ENCODE data around the gene PRKCQ. TPM values are rescaled to one million over a fixed set of nuclear protein-coding genes. Genes with fewer than 3 reads are reported as not detected.

Gene PRKCQ
- total and polyA plus RNA-seq, 4 donors: 0.13 to 3.3 (median 0.45) TPM

DNA sequence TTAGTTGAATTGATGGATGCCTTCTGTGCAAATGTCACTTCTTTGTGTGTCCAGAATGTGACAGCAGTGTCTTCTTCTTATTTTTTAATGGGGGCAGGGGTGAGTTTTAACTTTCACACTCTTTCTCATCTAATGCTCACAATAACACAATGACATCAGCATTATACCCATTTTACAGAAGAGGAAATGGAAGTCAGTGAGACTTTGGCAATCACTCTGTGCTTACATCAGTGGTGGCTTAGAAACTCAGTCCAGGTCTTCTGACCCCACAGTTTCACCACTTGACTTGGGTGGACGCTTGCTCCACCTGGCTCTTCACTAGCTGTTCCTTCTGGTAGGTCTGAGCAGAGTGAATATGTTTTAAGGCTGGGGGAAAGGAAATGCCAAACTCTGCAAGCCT lies 124.0 kb downstream of the PRKCQ start:
- no peak overlapping the region for H3K27ac ChIP-seq (ENCODE audit: low read depth in 1 of 2, low read length in 2 of 2)
- H3K36me3 ChIP-seq (ENCODE audit: control insufficient read depth in 4 of 4, insufficient read depth in 3 of 4, low read depth in 1 of 4, low read length in 3 of 4): no peaks in the 10 kb centered on the region
- no peak overlapping the region for H3K9ac ChIP-seq (ENCODE audit: low read depth in 1 of 2, low read length in 2 of 2)
- WGBS: 87% methylated on average over 1 of the region's 1 CpG
- no peaks in the 10 kb centered on the region for H3K4me1 ChIP-seq (ENCODE audit: control insufficient read depth in 4 of 4, insufficient read depth in 4 of 4, low read length in 3 of 4)
- DNase-seq (ENCODE audit: low spot score): no peak
- TF ChIP-seq FOXA2 (IDR thresholded peaks at IDR 0.05): no peak
- no peak overlapping the region for H3K4me3 ChIP-seq (ENCODE audit: low read depth in 1 of 3, low read length in 3 of 3)
- H3K9me3 ChIP-seq (ENCODE audit: control insufficient read depth in 4 of 4, low read length in 3 of 4): peaks cover 0 to 2% (median 0%) of the 10 kb centered on the region in 4 donors
- no peaks in the 10 kb centered on the region for H3K27me3 ChIP-seq (ENCODE audit: control insufficient read depth in 4 of 4, insufficient read depth in 4 of 4, low read length in 3 of 4)

- no peak overlapping the region for H3K27ac ChIP-seq (ENCODE audit: low read depth in 1 of 2, low read length in 2 of 2)
- WGBS: 77% methylated on average over 1 of the region's 1 CpG
- no peak for DNase-seq (ENCODE audit: low spot score)
These were observed 124.5 kb downstream of the PRKCQ start for GRCh38 chr10:6455592-6455991.

More at GRCh38 chr10:6455592-6455991, 124.5 kb downstream of the PRKCQ start:
- Histone ChIP-seq H3K36me3 (ENCODE audit: control insufficient read depth in 4 of 4, insufficient read depth in 3 of 4, low read depth in 1 of 4, low read length in 3 of 4) (no peaks in the 10 kb centered on the region), H3K9me3 (ENCODE audit: control insufficient read depth in 4 of 4, low read length in 3 of 4) (peaks cover 0 to 2% (median 0%) of the 10 kb centered on the region in 4 donors), H3K4me3 (ENCODE audit: low read depth in 1 of 3, low read length in 3 of 3) (no peak overlapping the region), H3K9ac (ENCODE audit: low read depth in 1 of 2, low read length in 2 of 2) (no peak overlapping the region), H3K4me1 (ENCODE audit: control insufficient read depth in 4 of 4, insufficient read depth in 4 of 4, low read length in 3 of 4) (no peaks in the 10 kb centered on the region), H3K27me3 (ENCODE audit: control insufficient read depth in 4 of 4, insufficient read depth in 4 of 4, low read length in 3 of 4) (no peaks in the 10 kb centered on the region)
- no peak for TF ChIP-seq ATF3 (IDR thresholded peaks at IDR 0.05)
- TF ChIP-seq FOXA2 (IDR thresholded peaks at IDR 0.05): no peak
- TF ChIP-seq FOXA1 (IDR thresholded peaks at IDR 0.05): no peak
- TF ChIP-seq JUND (IDR thresholded peaks at IDR 0.05): no peak
- TF ChIP-seq TAF1 (conservative IDR thresholded peaks at IDR 0.05): no peak
- TF ChIP-seq, protein P1, sequence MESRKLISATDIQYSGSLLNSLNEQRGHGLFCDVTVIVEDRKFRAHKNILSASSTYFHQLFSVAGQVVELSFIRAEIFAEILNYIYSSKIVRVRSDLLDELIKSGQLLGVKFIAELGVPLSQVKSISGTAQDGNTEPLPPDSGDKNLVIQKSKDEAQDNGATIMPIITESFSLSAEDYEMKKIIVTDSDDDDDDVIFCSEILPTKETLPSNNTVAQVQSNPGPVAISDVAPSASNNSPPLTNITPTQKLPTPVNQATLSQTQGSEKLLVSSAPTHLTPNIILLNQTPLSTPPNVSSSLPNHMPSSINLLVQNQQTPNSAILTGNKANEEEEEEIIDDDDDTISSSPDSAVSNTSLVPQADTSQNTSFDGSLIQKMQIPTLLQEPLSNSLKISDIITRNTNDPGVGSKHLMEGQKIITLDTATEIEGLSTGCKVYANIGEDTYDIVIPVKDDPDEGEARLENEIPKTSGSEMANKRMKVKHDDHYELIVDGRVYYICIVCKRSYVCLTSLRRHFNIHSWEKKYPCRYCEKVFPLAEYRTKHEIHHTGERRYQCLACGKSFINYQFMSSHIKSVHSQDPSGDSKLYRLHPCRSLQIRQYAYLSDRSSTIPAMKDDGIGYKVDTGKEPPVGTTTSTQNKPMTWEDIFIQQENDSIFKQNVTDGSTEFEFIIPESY (IDR thresholded peaks at IDR 0.05): no peak
- no peak for TF ChIP-seq GABPA (IDR thresholded peaks at IDR 0.05 in 1 of 2, conservative IDR thresholded peaks at IDR 0.05 in 1 of 2)
- no peak for TF ChIP-seq CTCF (IDR thresholded peaks at IDR 0.05; ENCODE audit: low read depth, low read length, missing input control)
- no peak for TF ChIP-seq NR2F2 (IDR thresholded peaks at IDR 0.05)
- TF ChIP-seq, protein P2, sequence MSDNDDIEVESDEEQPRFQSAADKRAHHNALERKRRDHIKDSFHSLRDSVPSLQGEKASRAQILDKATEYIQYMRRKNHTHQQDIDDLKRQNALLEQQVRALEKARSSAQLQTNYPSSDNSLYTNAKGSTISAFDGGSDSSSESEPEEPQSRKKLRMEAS (IDR thresholded peaks at IDR 0.05): no peak
- TF ChIP-seq RAD21 (IDR thresholded peaks at IDR 0.05): no peak
- no peak for TF ChIP-seq RXRA (IDR thresholded peaks at IDR 0.05)
- no peak for TF ChIP-seq EGR1 (IDR thresholded peaks at IDR 0.05; ENCODE audit: low read depth in 2 of 2)
- TF ChIP-seq YY1 (IDR thresholded peaks at IDR 0.05): no peak
- TF ChIP-seq HNF4A (conservative IDR thresholded peaks at IDR 0.05): no peak
- TF ChIP-seq HNF4G (IDR thresholded peaks at IDR 0.05): no peak
- no peak for TF ChIP-seq SP1 (IDR thresholded peaks at IDR 0.05)
- TF ChIP-seq, protein P3, sequence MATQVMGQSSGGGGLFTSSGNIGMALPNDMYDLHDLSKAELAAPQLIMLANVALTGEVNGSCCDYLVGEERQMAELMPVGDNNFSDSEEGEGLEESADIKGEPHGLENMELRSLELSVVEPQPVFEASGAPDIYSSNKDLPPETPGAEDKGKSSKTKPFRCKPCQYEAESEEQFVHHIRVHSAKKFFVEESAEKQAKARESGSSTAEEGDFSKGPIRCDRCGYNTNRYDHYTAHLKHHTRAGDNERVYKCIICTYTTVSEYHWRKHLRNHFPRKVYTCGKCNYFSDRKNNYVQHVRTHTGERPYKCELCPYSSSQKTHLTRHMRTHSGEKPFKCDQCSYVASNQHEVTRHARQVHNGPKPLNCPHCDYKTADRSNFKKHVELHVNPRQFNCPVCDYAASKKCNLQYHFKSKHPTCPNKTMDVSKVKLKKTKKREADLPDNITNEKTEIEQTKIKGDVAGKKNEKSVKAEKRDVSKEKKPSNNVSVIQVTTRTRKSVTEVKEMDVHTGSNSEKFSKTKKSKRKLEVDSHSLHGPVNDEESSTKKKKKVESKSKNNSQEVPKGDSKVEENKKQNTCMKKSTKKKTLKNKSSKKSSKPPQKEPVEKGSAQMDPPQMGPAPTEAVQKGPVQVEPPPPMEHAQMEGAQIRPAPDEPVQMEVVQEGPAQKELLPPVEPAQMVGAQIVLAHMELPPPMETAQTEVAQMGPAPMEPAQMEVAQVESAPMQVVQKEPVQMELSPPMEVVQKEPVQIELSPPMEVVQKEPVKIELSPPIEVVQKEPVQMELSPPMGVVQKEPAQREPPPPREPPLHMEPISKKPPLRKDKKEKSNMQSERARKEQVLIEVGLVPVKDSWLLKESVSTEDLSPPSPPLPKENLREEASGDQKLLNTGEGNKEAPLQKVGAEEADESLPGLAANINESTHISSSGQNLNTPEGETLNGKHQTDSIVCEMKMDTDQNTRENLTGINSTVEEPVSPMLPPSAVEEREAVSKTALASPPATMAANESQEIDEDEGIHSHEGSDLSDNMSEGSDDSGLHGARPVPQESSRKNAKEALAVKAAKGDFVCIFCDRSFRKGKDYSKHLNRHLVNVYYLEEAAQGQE (IDR thresholded peaks at IDR 0.05): no peak

Measured in liver (tissue), 9 donors.